Activated CD4-positive, alpha-beta T cell treated with anti-CD3 and anti-CD28 coated beads, Interleukin-2, amount 50 U/mL, for 24 hours (primary cell): ENCODE measurements around the gene HIVEP1.
A peak's percentile ranks its signal among the peaks of the same experiment; 100 is the strongest.
"Not testable (repeated sequence)": the region's sequence is repeated elsewhere in the genome, so short reads cannot be mapped to it uniquely, and the experiment has no call there.

Experiments used
- DNase-seq, 2 donors: peaks; one replicate each; pipeline ENCODE4 v3.0.0-alpha.2; 2020; ENCODE audit warnings: low read depth in 1 of 2, low spot score in 1 of 2

HIVEP1 gene

DNA sequence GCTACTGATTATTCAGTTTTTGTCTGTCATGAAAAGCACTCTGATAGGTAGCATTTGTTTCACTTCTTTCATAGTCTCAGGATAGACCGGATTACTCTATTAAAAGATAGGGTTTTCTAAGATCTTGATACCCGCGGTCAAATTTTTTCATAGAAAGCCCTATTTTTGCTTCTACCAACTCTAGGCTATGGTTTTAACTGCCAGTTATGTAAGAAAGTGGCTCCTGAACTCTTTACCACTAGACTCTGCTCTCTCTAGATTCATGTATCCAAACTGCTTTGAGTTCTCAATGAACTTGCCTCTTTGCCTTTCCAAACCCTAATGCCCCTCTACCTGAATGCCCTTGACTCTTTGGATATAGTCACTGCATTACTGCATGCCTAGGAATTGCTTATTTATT, 70.3 kb downstream of the HIVEP1 start:
- no peak for DNase-seq

DNA sequence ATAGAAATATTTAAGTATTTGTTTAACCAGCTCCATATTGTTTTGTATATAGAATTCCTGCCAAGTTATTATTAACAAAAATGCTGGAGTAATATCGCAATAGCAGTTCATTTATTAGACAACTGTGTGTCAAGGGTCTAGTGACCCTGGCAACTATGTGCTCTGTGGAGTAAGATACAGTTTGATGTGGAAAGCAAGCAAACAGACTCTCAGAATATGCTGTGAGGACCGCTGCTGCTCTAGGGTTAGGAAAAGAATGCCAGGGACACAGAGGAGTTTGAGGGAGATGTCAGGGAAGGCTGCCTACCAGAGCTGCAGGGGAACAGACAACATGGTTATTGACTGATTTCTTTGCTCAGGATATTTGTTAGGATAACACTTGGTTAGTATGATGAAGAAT, 71.2 kb downstream of the HIVEP1 start:
- no peak for DNase-seq

DNA sequence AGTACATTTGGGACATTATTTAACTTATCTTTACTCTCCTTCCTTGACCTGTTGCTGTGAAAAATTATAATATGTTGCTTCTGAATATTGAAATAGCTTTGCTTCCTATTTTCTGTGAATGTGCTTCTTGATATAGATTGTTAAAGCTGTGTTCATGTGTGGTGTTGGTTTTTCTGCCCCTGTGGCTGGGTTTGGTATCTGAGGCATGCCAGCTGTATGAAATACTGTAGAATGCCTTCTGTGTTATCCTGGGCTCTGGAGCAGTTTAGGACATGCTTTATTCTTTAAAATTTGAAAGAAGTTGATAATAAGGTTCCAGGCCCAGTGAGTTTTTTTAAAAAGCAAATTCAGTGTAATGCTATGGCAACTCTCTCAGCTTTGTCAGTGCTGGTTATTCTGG, 71.7 kb downstream of the HIVEP1 start:
- DNase-seq: no peak

DNA sequence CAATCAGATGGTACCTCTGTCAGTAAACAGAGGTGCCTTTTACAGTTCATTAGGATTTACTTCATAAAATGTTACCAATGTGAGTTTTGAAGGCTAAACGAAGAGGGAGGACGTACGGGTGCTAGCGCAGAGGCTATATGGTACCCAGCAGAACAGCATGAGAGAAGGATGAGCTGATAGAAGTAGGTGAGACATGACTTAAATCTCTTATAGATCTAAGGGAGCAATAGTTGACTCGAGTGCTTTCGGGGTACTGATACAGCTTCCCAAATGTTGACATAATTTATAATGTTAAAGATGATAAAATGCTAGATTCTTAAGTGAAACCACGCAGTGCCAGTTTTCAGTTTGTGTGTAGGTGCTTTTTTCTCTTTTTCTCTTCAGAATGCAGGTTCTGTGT, 72.6 kb downstream of the HIVEP1 start:
- no peak for DNase-seq

DNA sequence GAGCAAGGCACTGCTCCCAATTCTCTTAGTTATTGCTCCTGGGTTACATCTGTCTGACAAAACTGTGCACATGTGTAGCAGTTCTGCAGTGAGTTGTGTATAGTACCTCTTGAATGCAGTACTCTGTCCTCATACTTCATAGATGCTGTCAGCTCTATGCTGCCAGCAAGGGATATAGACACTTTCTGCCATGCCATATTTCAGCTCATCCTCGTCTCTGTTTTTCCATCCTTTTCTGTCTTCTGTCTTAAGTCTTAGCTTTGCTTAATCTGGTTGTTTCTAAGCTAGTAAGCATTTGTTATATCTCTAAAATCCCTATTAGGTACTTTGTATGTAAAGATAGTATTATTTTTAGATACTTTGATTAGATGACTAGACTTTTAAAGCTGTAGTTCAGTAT, 76.4 kb downstream of the HIVEP1 start:
- no peak for DNase-seq

DNA sequence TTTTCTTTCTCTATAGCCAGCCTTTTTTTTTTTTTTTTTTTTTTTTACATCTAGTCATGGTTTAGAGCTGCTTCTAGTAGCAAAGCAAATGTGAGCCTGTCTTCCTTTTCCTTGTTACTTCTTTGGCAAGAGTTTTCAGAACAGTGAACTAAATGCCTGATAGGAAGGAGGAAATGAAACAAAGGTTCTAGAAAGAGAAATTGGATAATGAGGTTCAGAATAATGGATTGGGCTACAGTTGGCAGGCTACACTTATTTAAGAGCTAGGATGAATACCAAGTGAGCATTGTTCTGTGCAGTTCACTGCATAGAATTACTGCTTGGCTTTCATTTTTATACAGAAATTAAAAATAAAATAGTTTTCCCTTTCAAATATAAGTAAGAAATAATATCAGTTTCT, 78.6 kb downstream of the HIVEP1 start:
- no peak for DNase-seq

DNA sequence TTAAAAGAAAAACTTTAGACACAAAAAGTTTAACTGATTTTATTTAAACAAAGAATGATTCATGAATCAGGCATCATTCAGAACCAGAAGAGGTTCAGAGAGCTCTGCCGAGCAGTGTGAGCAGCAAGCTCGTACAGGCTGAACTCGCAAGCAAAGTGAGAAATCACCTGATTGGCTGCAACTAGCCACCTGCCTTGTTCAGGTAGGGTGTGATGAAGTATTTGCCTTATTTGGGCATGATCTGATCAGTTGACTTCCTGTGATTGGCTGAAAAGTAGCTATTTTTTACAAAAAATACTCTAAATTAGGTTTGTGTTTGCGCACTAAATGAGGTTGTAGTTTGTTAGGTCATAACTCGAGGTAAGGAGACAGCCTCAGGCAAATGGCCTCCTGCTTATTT, 80.7 kb downstream of the HIVEP1 start:
- DNase-seq: no peak

DNA sequence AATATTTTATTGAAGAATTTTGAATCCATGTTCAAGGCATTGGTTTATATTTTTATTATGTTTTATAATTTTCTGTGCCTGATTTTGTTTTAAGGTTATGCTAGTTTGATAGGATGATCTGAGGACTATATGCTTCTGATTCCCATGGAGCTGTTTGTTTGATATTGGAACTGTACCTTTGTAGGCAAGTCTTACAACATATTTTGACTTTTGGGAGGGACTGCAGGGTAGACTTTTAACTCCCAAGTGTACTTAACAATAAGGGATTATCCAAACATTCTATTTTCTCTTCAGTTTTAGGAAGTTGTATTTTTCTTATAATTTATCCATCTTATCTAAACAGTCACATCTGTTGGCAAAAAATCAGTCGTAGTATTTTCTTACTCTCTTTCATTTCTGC, 82.6 kb downstream of the HIVEP1 start:
- DNase-seq: no peak

DNA sequence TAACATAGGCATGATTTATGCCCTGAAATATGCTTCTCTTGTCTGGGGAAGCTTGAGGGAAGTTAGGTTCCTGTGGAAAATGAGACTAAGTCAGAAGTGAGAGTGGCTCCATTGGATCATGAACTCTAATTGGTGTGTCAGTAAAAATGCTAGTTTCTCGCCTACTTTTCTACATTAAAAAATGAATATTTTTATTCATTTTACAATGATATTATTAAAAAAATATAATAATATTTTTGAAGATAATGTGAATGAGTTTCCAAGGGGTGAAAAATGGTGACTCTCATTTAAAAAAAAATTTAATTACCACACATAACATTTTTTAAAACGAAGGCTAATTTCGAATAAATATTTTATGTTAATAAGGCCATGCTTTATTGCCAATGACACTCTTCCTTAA, 84.2 kb downstream of the HIVEP1 start:
- DNase-seq: no peak

DNA sequence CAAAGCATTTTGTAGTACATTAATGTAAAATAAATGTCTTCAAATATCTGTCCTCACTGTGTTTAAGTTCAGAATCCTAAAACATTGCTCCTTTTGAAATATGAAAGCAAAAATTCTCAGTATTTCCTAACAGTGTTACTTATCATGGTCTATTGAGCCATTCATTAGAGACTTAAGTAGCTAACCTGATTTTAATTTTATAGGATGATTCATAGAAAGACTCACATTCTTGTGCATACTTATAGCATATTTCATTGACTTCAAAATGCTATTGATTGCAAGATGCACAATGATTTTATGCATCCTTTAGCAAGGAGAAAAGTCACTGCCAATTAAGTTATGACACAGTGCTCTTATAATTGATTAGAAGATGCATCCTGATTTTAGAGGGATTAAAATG, 85.7 kb downstream of the HIVEP1 start:
- no peak for DNase-seq

DNA sequence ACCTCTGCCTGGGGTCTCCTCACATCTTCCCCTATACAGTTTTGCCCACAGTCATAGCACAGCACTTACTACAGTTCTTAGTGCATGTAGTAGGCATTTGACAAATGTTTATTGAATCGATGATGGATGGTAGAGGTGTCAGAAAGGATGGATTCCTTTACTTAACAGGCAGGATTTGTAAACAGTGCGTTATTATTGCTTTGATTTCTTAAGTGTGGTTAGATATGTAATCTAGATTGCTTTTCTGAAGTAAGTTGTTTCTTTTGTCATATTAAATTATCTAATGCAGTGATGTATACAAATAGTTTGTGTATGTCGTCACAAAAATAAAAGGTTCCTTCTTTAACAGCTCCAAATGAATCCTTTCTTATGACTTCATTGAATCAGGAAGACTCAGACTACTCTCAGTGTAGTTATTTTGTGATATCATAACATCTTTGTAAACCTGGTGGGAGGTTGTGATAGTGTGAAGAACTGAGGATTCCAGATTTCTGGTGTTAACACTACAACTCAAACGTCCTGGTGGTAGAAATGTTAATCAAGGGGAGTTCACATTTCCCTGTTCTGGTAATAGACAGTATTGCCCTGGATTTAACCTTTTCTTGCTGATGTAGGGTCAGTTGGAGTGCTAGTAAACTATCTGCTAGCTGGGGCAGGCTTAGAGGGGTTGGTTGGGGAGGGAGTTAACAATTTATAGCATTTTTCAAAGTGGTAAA, 87.7 kb downstream of the HIVEP1 start:
- no peak for DNase-seq

DNA sequence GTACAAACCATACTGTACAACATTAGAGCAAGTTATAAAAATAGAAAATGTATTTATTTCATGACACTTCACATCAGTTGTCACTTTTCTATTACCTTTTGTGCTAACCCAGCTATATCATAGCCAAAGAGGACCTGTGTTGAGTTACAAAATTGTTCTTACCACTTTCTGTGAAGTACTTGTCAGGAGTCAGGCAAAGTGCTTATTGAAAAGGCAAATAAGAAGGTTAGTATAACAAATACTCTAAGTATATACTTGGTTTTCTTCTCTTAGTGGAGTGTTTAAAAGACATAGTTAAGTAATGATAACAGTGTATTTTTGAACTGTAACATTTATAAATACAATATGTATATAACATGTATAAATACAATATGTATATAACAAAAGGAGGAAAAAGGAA, 88.9 kb downstream of the HIVEP1 start:
- no peak for DNase-seq

DNA sequence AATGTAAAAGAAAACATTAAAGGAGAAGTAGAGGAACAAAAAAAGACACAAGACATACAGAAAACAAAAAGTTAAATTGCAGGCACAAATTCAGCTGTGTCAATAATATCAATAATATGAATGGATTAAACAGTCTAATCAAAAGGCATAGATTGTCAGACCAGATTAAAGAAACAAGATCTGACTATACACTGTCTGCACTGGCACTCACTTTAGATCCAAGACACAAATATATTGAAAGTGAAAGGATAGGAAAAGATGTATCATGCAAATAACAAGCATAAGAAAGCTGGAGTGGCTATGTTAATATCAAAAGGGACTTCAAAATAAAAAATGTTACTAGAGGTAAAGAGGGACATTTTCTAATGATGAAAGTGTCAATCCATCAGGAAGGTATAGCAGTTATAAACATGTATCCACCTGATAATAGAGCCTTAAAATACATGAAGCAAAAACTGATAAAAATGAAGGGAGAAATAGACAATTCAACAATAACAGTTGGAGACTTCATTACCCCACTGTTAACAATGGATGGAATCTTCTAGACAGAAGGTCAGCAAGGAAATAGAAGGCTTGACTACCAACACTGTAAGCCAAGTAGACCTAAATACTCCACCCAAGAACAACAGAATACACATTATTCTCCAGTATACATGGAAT, 89.7 kb downstream of the HIVEP1 start:
- no peak for DNase-seq

DNA sequence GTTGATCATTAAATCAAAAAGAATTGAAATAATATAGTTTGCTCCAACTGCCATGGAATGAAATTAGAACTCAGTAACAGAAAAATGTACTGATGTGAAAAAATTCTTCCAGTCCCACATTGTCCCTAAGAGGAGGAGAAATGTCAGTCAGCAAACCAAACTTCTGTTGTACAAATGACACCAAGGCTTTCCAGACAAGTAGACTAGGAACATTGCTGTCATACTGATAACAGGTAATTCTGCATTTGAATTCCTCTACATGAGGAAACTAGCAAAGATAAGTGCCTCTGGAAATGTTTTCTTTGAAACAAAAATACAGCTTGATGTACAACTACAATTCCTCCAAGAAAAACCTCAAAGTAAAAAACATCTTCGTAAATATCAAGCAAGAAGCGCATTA, 90.2 kb downstream of the HIVEP1 start:
- no peak for DNase-seq

DNA sequence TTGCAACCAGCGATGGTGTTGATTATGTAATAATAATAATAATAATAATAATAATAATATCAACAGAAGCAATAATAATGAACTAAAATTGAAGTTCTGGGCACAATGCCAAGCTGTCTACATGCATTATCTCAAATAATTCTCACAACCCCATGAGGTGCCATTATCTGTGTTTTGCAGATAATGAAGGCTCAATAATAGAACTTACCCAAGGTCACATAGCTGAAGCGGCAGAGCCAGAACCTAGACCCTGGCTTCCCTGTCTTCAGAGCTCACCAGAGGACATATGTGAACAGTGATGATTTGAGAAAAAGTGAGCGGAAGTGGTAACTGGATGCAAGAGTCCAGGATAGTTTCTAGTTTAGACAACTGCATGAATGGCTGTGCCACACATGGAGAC, 91.0 kb downstream of the HIVEP1 start:
- no peak for DNase-seq

DNA sequence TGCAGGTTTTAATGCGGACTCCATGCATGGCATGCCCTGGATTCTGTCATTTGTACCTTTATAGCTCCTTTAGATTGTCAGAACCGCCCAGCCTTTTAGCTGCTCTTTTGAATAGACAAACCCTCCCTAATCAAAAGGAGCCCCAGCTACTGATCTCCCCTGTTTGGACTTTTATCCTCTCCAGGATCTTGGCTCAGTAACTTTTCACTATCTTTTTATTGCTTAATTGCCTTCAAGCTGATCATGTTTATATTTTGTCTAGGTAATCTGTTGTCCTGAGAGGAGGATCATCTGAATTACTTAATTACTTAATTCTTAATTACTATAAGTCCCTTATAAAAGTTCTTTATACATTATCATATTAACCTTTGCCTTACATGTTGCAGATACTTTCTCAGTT, 93.2 kb downstream of the HIVEP1 start:
- DNase-seq: no peak

DNA sequence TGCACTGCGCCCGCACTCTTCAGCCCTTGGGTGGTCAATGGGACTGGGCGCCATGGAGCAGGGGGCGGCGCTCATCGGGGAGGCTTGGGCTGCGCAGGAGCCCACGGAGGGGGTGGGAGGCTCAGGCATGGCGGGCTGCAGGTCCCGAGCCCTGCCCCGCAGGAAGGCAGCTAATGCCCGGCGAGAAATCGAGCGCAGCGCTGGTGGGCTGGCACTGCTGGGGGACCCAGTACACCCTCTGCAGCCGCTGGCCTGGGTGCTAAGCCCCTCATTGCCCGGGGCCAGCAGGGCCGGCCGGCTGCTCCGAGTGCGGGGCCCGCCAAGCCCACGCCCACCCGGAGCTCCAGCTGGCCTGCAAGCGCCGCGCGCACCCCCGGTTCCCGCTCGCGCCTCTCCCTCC, 96.3 kb downstream of the HIVEP1 start:
- DNase-seq: not testable (repeated sequence)

DNA sequence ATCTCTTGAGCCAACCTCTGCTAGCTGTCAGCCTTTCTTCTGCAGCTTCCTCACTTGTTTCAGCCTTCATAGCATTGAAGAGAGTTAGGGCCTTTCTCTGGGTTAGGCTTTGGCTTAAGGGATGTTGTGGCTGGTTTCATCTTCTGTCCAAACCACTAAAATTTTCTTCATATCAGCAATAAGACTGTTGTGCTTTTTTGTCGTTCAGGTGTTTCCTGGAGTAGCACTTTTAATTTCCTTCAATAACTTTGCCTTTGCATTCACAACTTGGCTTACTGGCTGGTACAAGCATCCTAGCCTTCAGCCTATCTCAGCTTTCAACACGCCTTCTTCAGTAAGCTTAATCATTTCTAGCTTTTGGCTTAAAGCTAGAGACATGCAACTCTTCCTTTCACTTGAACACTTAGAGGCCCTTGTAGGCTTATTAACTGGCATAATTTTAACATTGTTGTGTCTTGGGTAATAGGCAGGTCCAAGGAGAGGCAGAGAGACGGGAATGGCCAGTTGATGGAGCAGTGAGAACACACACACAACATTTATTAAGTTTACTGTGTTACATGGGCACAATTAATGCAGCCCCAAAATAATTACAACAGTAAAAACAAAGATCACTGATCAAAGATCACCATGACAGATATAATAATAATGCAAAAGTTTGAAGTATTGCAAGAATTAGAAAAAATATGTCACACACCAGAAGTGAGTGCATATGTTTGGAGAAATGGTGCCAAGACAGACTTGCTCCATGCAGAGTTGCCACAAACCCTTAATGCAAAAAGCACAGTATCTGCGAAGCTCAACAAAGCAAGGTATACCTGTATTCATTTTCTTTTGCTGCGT, 98.6 kb downstream of the HIVEP1 start:
- no peak for DNase-seq

DNA sequence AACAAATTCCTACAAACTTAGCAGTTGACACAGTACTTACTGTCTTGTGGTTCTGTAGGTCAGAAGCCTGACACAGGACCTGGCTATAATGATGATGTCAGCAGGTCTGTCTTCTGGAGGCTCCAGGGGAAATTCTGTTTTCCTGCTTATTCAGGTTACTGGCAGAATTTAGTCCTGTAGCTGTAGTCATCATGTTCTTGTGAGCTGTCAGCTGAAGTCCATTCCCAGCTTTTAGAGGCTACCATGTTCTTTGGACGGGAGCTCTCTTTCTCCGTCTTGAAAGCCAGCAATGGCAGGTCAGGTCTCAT, 99.2 kb downstream of the HIVEP1 start:
- DNase-seq: no peak

DNA sequence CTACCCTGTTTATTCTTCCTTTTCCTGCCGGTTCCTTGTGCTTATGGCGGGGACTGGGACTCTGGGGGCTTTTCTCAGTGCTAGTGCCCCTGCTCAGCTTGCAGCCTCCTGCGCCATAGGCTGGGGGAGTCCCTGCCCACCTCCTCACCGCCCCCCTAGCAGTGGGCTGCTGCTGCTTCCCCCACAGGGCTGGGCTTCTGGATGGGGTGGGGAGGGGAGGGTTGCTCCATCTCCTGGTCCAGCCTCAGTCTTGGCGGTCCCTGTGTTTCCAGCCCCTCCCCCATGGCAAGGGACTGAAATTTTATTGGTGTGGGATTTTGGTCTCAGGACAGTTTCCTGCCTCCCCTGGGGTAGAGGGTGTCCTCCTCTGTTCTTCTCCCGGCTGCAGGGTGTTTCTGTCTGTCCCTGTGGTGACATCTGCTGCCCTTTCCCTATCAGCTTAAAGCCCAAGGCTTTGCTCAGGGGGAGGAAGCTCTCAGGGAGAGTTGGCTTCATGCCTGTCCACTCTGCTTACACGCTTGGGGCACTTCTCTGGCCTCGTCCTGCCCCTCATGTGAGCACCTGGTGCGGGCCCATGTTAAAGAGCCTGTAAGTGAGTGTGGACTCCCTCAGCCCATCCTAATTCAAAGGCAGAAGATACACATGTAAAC, 100.6 kb downstream of the HIVEP1 start:
- DNase-seq: no peak

DNA sequence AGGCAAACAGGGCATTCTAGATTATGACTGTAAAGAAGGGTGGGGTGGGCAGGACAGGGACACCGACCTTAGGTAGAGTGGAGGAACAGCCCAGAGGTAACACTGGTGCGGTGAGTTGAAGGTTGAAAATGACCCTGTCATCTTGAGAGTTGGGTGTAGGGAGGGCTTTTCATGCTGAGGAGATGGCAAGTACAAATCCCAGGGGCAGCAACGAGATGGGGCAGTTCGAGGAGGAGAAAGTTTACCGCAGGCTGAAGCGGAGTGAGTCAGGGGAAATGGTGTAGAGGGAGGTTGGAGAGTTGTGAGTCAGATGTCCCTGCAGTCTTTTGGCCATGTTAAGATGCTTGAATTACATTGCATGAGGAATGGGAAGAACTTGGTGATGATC, 101.1 kb downstream of the HIVEP1 start:
- peak in 1 of 2 donors; percentile 15 for DNase-seq

DNA sequence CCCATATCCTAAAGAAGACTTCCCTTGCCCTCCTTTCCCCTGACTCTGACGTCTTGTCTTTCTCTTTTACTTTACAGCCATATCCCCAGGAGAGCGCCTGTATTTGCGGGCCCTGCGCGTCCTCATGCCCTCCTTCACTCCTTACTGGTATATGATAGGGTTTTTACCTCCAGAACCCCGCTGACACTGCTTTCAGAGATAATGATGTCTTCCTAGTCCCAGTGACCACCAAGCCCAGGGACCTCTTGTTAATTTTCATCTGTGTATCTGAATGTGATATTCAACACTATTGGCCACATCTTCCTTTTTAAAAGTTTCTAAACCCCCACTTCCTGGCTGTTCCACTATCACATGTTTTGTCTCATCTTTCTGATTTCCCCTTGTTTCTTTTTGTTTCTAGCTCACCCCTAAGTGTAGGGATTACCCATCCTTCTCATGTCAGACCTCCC, 102.0 kb downstream of the HIVEP1 start:
- no peak for DNase-seq
